NCI-H2107 treated with DMSO at 0.1 percent for 48 hours (cell line): ENCODE results near the gene CRB2.

Source experiments
- DNase-seq: peaks from one replicate; lab custom pipeline; 2025; ENCODE audit not compliant: unreplicated experiment; lab: John Stamatoyannopoulos, UW

CRB2 gene

GRCh38 chr9:123418506-123418905 lies 62.5 kb downstream of the CRB2 start:
- no peak for DNase-seq

DNA sequence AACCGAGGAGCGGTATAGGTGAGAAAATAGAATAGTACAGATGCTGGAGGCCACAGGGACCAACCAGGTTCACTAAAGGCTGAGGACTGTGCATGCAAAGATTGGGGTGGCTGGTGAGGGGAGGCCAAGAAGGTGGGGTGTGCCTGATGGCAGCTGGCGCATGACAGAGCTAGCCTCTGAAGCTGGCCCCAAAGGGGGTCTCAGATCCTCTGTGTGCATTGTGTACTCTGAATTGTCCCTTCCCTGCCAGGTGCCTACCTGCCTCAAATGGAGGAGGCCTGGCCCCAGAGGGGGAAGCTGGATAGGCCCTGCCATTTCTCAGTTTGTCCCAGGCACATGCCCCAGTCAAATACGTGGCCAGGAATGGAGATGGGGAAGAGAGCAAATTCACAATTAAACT lies 63.1 kb downstream of the CRB2 start:
- no peak for DNase-seq

GRCh38 chr9:123419721-123420591 lies 64.0 kb downstream of the CRB2 start:
- no peak for DNase-seq

GRCh38 chr9:123420592-123421111 lies 64.7 kb downstream of the CRB2 start:
- peak; percentile 63 for DNase-seq

GRCh38 chr9:123421186-123421585 lies 65.2 kb downstream of the CRB2 start:
- no peak for DNase-seq

DNA sequence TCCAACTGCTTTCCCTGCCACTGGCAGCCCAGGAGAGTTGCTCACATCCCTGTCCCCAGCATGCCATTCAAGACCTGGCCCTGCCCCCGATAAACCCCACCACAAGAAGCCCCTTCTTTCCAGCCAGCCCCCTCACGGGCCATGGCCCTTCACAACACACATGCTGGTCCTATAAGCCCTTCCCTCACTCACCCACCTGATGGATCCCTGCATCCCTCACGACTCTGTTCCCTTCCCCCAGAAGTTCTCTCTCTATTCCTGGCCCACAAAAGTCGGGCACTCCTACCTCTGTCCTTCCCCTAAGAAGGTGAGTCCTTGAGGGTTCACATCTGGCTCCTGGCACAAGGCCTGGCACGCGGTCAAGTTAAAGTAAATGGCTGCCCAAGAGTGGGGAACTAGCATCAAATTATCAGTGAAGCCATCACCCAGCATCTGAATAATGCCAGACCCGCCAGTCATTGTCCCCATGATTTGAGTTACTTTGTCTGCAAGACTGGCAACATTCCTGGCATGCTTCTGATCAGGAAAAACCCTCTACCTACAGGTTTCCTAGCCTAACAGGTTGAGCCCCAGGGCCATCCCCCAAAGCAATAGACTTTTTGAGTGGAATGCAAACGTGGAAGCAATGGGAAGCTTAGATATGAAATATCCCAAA lies 65.9 kb downstream of the CRB2 start:
- DNase-seq, result no peak

DNA sequence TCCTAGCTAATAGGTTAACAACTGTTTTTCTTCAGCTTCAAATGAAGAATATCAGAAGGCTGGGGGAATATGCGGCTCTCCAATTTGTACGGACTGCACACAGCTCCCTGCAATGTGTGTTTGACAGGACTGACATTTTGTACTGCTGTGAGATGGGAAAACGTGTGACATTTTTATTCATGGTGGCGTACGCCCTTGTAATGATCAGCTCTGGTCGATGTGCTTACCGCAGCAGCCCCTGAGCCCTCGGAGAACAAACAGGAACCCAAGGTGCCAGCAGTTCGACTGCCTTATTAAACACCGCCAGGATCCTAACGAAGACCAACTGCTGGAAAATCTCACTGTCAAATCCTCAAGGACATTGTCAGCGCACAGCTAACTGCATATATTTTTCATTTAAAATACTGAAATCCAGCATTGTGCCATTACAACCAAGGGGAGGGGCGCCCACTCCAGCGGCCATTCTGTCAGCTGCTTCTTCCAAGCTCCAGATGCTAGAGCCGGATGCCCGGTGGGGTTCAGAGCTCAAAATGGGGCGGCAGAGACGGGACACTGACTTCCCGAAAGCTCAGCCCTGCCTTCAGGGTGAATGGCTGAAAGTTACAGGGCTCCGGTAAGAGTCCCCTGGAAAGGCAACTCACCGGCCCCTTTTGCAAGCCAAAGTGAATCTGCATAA lies 66.8 kb downstream of the CRB2 start:
- no peak for DNase-seq

GRCh38 chr9:123423311-123423640 lies 67.3 kb downstream of the CRB2 start:
- DNase-seq, result no peak

- no peak for DNase-seq
Observed at GRCh38 chr9:123424131-123424530, 68.1 kb downstream of the CRB2 start.

- no peak for DNase-seq
Observed at GRCh38 chr9:123424552-123425225, 68.7 kb downstream of the CRB2 start.

DNA sequence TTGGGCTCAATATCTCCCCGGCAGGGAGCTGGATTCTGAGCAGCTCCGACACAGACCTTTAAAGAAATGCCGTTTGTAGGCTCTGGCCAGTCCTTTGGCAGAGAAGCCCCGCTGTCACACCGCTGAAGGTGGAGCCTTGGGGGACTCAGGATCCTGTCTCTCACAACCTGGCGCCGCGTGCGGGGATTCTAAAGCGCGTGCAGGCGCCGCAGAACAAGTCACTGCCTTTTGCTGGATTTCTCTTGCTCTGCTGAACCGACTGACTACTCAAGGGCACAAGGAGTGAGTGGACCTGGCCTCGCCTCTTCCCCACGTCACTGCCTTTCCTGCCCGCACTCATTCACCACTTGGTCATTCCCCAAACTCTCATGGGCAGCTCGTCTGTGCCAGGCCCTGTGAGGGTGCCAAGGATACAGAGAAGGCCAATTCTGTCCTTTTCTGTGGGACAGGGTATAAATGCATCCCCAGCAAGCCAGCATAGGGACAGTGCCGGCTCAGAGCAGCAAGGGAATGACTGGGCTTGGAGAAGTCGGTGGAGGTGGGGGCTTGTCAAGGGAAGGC lies 69.3 kb downstream of the CRB2 start:
- DNase-seq, result no peak

DNA sequence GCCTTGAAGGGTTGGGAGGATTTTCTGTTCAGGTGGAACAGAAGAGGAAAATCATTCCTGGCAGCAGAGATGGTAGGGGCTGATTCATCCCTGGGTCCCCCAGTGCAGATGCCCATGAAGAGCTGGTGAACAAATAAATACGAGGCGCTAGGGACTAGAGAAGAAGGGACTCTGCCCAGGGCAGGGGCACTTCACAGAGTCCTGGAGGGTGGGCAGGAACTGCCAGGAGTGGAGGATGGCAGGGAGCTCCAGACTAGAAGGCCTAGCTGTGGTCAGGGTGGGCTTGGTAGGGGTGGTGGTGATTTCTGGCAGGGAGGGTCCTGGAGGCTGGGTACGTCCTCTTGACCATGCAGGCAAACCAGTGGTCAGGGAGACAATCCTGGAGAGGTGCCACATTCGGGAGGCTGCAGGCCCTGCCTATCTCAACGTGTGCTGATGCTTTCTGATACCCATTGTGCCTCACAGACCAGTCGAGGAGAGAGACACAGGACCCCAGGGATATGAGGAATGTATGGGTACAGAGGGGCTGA lies 69.9 kb downstream of the CRB2 start:
- DNase-seq, result no peak

DNA sequence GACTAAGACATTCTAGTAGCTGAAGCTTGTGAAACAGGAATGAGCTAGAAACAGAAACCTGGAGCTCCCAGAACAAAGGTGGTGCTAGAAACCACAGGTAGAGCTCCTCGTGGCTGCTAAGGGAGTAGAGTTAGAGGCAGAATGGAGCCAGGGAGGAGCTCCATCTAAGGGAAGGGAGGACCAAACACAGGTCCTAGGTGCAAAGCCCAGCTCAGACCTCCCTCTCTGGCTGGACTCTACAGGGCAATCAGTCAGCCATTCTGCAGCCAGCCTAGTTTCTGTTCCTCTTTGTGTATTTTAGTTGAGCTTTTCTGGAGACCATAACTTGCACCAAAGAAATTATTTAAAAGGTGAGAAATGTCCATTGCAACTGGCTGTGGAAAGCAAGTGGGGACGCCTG lies 70.4 kb downstream of the CRB2 start:
- DNase-seq, result no peak
